GM13976 (cell line): ENCODE results near the gene MYRFL.

ENCODE experiments used
- DNase-seq: peaks from one replicate; pipeline ENCODE4 v3.0.0; 2012; ENCODE audit warnings: low spot score
- in situ Hi-C: fragments of 300-500 bp; cut with MboI; formaldehyde crosslinking; loops from one replicate; pipeline ENCODE4 v1.12.0; 2022; ENCODE audit warnings: low sequenced_read_pairs, mixed read lengths, inconsistent platforms; ENCODE audit not compliant: unreplicated experiment
- TF ChIP-seq, protein P1 (sequence below): IDR thresholded peaks from 2 replicates; pipeline ENCODE4 v1.5.1; 2012; ENCODE audit warnings: borderline replicate concordance, mild to moderate bottlenecking; ENCODE audit not compliant: insufficient read depth; ENCODE audit errors: extremely low read depth, missing control alignments, control extremely low read depth

Gene MYRFL

DNA sequence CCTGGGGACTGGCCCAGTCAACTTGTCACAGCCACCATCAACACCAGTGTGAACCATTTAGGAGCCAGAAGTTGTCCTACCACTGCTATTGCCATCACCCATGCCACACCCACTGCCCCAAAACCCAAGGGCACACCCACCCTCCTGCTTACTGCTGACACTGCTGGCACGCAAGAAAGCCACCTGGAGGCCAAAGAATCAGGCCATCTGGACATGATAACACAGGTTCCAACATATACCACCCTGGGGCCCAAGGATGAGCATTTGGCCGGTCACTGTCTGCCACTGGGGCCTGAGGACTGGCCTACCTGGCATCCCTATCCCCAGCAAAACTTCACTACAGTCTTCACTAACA lies 181.6 kb downstream of the MYRFL start:
- in situ Hi-C loops = no loop called here
- no peak for DNase-seq
- TF ChIP-seq, protein P1, sequence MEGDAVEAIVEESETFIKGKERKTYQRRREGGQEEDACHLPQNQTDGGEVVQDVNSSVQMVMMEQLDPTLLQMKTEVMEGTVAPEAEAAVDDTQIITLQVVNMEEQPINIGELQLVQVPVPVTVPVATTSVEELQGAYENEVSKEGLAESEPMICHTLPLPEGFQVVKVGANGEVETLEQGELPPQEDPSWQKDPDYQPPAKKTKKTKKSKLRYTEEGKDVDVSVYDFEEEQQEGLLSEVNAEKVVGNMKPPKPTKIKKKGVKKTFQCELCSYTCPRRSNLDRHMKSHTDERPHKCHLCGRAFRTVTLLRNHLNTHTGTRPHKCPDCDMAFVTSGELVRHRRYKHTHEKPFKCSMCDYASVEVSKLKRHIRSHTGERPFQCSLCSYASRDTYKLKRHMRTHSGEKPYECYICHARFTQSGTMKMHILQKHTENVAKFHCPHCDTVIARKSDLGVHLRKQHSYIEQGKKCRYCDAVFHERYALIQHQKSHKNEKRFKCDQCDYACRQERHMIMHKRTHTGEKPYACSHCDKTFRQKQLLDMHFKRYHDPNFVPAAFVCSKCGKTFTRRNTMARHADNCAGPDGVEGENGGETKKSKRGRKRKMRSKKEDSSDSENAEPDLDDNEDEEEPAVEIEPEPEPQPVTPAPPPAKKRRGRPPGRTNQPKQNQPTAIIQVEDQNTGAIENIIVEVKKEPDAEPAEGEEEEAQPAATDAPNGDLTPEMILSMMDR = no peak

DNA sequence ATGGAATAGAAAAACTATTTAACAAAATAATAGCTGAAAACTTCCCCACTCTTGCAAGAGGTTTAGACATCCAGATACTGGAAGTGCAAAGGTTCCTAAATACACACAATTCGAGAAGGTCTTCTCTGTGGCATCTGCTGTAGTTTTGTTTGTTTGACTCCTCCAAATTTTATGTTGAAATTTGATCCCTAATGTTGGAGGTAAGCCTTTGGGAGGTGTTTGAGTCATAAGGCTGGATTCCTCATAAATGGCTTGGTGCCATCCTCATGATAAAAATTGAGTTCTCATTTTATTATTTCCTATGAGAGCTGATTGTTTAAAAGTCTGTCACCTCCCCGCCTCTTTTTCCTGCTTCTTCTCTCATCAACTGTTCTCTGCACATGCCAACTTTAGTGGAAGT lies 182.7 kb downstream of the MYRFL start:
- TF ChIP-seq, protein P1 = no peak
- in situ Hi-C loops = no loop called here
- DNase-seq = no peak
